ENCODE data around the gene KCNJ15.

Gene KCNJ15

DNA sequence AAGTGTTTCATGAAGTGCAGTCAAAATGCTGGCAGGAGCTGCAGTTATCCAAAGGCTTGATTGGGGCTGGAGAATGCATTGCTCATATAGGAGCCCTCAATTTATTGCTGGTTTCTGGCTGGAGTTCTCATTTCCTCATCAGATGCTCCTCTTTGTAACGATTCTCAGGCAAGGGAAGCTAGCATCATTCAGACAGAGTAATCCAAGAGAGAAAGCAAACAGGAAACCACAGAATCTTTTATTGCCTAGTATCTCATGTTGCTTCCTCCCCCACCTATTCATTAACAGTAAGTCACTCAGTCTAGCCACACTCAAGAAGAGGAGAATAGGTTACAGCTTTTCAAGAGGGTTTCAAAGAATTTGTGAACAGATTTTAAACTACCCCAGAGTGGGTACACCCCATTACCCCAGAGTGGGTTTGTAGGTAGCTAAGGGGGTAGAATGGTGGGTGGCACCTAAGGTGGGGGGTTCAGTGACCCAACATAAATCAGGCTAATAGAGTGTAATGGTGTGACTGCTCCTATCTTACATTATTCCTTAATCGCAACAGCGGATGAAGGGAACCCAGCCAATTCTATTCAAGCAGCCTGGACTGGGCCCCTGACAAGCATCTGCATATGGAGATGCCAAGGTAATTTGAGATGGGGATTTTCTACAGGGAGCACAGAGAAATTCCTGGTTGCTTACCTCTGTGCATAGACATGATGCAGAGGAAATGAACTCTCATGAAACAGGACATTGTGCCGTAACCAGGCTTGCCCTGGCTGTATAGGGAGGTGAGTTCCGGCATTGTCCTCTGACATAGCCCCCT, 67.1 kb downstream of the KCNJ15 start (continued):
- TF ChIP-seq, protein P1, sequence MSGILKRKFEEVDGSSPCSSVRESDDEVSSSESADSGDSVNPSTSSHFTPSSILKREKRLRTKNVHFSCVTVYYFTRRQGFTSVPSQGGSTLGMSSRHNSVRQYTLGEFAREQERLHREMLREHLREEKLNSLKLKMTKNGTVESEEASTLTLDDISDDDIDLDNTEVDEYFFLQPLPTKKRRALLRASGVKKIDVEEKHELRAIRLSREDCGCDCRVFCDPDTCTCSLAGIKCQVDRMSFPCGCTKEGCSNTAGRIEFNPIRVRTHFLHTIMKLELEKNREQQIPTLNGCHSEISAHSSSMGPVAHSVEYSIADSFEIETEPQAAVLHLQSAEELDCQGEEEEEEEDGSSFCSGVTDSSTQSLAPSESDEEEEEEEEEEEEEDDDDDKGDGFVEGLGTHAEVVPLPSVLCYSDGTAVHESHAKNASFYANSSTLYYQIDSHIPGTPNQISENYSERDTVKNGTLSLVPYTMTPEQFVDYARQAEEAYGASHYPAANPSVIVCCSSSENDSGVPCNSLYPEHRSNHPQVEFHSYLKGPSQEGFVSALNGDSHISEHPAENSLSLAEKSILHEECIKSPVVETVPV (CRISPR knock-in tag; IDR thresholded peaks at IDR 0.05) = no peak
- TF ChIP-seq ZC3H10 (CRISPR knock-in tag; IDR thresholded peaks at IDR 0.05) = no peak
- no peak for TF ChIP-seq BACH2 (CRISPR knock-in tag; IDR thresholded peaks at IDR 0.05; ENCODE audit: borderline replicate concordance)
- no peak for TF ChIP-seq ISL1 (CRISPR knock-in tag; IDR thresholded peaks at IDR 0.05)

DNA sequence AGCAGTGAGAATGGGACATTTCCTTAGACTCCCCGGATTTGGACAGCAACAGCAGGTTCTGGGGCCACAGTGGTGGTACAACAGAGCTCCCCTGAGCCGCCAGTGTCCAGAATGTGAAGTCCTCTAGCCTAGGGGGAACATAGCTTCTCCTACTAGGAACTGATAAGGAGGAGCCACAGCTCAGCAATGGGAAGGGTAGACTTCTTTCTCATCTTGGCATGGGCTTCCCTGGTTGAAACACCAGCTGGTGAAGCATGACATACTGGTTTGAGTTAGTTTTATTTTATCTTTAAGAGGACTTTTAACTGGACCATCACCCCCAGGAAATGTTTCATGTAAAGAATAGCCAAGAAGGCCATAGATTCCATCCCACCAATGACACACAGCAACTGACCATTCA, 68.4 kb downstream of the KCNJ15 start:
- no peak for ATAC-seq
- TF ChIP-seq, protein P1 (CRISPR knock-in tag; IDR thresholded peaks at IDR 0.05) = no peak
- TF ChIP-seq, protein P2, sequence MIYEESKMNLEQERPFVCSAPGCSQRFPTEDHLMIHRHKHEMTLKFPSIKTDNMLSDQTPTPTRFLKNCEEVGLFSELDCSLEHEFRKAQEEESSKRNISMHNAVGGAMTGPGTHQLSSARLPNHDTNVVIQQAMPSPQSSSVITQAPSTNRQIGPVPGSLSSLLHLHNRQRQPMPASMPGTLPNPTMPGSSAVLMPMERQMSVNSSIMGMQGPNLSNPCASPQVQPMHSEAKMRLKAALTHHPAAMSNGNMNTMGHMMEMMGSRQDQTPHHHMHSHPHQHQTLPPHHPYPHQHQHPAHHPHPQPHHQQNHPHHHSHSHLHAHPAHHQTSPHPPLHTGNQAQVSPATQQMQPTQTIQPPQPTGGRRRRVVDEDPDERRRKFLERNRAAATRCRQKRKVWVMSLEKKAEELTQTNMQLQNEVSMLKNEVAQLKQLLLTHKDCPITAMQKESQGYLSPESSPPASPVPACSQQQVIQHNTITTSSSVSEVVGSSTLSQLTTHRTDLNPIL (CRISPR knock-in tag; IDR thresholded peaks at IDR 0.05; ENCODE audit: low read depth) = no peak
- TF ChIP-seq ISL1 (CRISPR knock-in tag; IDR thresholded peaks at IDR 0.05) (no peak), CSDC2 (CRISPR knock-in tag; IDR thresholded peaks at IDR 0.05) (no peak), ZFP30 (CRISPR knock-in tag; IDR thresholded peaks at IDR 0.05) (no peak), ZNF8 (CRISPR knock-in tag; IDR thresholded peaks at IDR 0.05) (no peak), ZNF565 (CRISPR knock-in tag; conservative IDR thresholded peaks at IDR 0.05; ENCODE audit: low read depth) (no peak), ESRRG (CRISPR knock-in tag; IDR thresholded peaks at IDR 0.05) (no peak), GLIS3 (CRISPR knock-in tag; IDR thresholded peaks at IDR 0.05) (no peak), BACH2 (CRISPR knock-in tag; IDR thresholded peaks at IDR 0.05; ENCODE audit: borderline replicate concordance) (no peak), ZC3H10 (CRISPR knock-in tag; IDR thresholded peaks at IDR 0.05) (no peak)
- TF ChIP-seq, protein P3, sequence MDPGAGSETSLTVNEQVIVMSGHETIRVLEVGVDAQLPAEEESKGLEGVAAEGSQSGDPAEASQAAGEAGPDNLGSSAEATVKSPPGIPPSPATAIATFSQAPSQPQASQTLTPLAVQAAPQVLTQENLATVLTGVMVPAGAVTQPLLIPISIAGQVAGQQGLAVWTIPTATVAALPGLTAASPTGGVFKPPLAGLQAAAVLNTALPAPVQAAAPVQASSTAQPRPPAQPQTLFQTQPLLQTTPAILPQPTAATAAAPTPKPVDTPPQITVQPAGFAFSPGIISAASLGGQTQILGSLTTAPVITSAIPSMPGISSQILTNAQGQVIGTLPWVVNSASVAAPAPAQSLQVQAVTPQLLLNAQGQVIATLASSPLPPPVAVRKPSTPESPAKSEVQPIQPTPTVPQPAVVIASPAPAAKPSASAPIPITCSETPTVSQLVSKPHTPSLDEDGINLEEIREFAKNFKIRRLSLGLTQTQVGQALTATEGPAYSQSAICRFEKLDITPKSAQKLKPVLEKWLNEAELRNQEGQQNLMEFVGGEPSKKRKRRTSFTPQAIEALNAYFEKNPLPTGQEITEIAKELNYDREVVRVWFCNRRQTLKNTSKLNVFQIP (CRISPR knock-in tag; IDR thresholded peaks at IDR 0.05; ENCODE audit: borderline replicate concordance, low read depth) = no peak
- TF ChIP-seq, protein P4, sequence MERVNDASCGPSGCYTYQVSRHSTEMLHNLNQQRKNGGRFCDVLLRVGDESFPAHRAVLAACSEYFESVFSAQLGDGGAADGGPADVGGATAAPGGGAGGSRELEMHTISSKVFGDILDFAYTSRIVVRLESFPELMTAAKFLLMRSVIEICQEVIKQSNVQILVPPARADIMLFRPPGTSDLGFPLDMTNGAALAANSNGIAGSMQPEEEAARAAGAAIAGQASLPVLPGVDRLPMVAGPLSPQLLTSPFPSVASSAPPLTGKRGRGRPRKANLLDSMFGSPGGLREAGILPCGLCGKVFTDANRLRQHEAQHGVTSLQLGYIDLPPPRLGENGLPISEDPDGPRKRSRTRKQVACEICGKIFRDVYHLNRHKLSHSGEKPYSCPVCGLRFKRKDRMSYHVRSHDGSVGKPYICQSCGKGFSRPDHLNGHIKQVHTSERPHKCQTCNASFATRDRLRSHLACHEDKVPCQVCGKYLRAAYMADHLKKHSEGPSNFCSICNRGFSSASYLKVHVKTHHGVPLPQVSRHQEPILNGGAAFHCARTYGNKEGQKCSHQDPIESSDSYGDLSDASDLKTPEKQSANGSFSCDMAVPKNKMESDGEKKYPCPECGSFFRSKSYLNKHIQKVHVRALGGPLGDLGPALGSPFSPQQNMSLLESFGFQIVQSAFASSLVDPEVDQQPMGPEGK (CRISPR knock-in tag; IDR thresholded peaks at IDR 0.05; ENCODE audit: borderline replicate concordance) = no peak

DNA sequence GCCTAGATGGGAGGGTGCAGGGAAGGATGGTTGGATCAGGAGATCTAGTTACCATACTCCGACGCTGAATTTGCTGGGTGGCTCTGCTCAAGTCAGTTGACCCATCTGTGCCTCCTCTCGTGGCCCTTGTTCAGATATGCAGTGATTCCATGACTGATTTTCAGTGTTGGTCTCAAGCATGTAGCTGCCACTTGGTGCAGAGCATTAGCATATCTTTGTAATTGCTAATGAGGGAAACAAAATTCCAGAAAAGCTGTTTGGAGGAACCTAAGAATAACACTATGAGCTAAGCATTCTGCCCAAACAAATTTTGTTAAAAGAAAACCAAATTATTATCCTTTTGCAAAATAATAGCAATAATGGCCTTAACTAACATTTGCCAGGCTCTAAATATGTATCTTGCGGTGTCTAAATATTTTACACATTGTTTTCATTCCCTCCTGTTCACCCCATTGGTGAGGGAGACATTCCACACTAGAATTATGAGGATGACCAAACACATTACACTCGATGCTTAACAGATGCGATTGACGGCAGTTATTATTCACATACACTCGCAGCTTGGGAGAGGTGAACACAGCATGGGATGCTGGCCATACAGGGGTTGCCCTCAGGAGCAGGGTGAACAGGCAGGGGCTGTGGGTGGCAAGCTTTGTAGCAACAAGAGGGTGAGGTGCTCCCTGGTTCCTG, 69.1 kb downstream of the KCNJ15 start:
- ATAC-seq = no peak
- TF ChIP-seq ZNF565 (CRISPR knock-in tag; conservative IDR thresholded peaks at IDR 0.05; ENCODE audit: low read depth) (no peak), TOX (CRISPR knock-in tag; IDR thresholded peaks at IDR 0.05; ENCODE audit: borderline replicate concordance) (no peak), SNAI2 (CRISPR knock-in tag; IDR thresholded peaks at IDR 0.05) (no peak), ZFP30 (CRISPR knock-in tag; IDR thresholded peaks at IDR 0.05) (no peak), ZFP3 (CRISPR knock-in tag; IDR thresholded peaks at IDR 0.05) (no peak), GLIS3 (CRISPR knock-in tag; IDR thresholded peaks at IDR 0.05) (no peak), TCF4 (CRISPR knock-in tag; IDR thresholded peaks at IDR 0.05; ENCODE audit: borderline replicate concordance) (no peak), BACH2 (CRISPR knock-in tag; IDR thresholded peaks at IDR 0.05; ENCODE audit: borderline replicate concordance) (no peak), ARNTL (CRISPR knock-in tag; IDR thresholded peaks at IDR 0.05; ENCODE audit: borderline replicate concordance, low read depth) (no peak), ZC3H10 (CRISPR knock-in tag; IDR thresholded peaks at IDR 0.05) (no peak), RARB (CRISPR knock-in tag; IDR thresholded peaks at IDR 0.05) (no peak), ZNF8 (CRISPR knock-in tag; IDR thresholded peaks at IDR 0.05) (no peak), ISL1 (CRISPR knock-in tag; IDR thresholded peaks at IDR 0.05) (no peak)
- TF ChIP-seq, protein P4 (CRISPR knock-in tag; IDR thresholded peaks at IDR 0.05; ENCODE audit: borderline replicate concordance) = no peak
- TF ChIP-seq, protein P3 (CRISPR knock-in tag; IDR thresholded peaks at IDR 0.05; ENCODE audit: borderline replicate concordance, low read depth) = no peak
- TF ChIP-seq, protein P2 (CRISPR knock-in tag; IDR thresholded peaks at IDR 0.05; ENCODE audit: low read depth) = no peak
- TF ChIP-seq, protein P1 (CRISPR knock-in tag; IDR thresholded peaks at IDR 0.05) = no peak

All from SK-N-SH treated with all-trans-retinoic acid at 6 μM for 48 hours (cell line).